ENCODE results near the gene RPUSD4.

The RPUSD4 gene

GRCh38 chr11:126172596-126173038, 38.8 kb downstream of the RPUSD4 start:
- no peak overlapping the region for H3K4me3 ChIP-seq (ENCODE audit: low read length)
- no peak for TF ChIP-seq CTCF (IDR thresholded peaks at IDR 0.05; ENCODE audit: insufficient read depth, low read depth, low read length, missing control alignments)
- no peak for DNase-seq (ENCODE audit: low read depth)

- no peak for DNase-seq (ENCODE audit: low read depth)
- no peak for TF ChIP-seq CTCF (IDR thresholded peaks at IDR 0.05; ENCODE audit: insufficient read depth, low read depth, low read length, missing control alignments)
These were observed 42.2 kb downstream of the RPUSD4 start for GRCh38 chr11:126169291-126169690.

GRCh38 chr11:126167488-126167887, 44.0 kb downstream of the RPUSD4 start:
- H3K4me3 ChIP-seq (ENCODE audit: low read length) = no peak overlapping the region
- no peak for TF ChIP-seq CTCF (IDR thresholded peaks at IDR 0.05; ENCODE audit: insufficient read depth, low read depth, low read length, missing control alignments)
- DNase-seq (ENCODE audit: low read depth) = no peak

More at GRCh38 chr11:126169291-126169690, 42.2 kb downstream of the RPUSD4 start:
- H3K4me3 ChIP-seq (ENCODE audit: low read length) = no peak overlapping the region

GRCh38 chr11:126166413-126166812, 45.0 kb downstream of the RPUSD4 start:
- TF ChIP-seq CTCF (IDR thresholded peaks at IDR 0.05; ENCODE audit: insufficient read depth, low read depth, low read length, missing control alignments) = no peak
- no peak overlapping the region for H3K4me3 ChIP-seq (ENCODE audit: low read length)
- no peak for DNase-seq (ENCODE audit: low read depth)

GRCh38 chr11:126165757-126166156, 45.7 kb downstream of the RPUSD4 start:
- no peak for TF ChIP-seq CTCF (IDR thresholded peaks at IDR 0.05; ENCODE audit: insufficient read depth, low read depth, low read length, missing control alignments)
- H3K4me3 ChIP-seq (ENCODE audit: low read length) = no peak overlapping the region
- DNase-seq (ENCODE audit: low read depth) = no peak

GRCh38 chr11:126165311-126165720, 46.1 kb downstream of the RPUSD4 start:
- no peak for TF ChIP-seq CTCF (IDR thresholded peaks at IDR 0.05; ENCODE audit: insufficient read depth, low read depth, low read length, missing control alignments)
- no peak for DNase-seq (ENCODE audit: low read depth)
- no peak overlapping the region for H3K4me3 ChIP-seq (ENCODE audit: low read length)

- no peak for TF ChIP-seq CTCF (IDR thresholded peaks at IDR 0.05; ENCODE audit: insufficient read depth, low read depth, low read length, missing control alignments)
- no peak overlapping the region for H3K4me3 ChIP-seq (ENCODE audit: low read length)
- no peak for DNase-seq (ENCODE audit: low read depth)
These were observed 46.7 kb downstream of the RPUSD4 start for GRCh38 chr11:126164781-126165180.

All from epithelial cell of esophagus (primary cell).